Sigmoid colon (tissue), 7 donors: ENCODE results near the gene CRACR2B. TPM values are rescaled to one million over a fixed set of nuclear protein-coding genes. Genes with fewer than 3 reads are reported as not detected.

ENCODE experiments used
- DNase-seq: peaks from one replicate; pipeline ENCODE4 v3.0.0-alpha.2; 2019
- H3K27ac ChIP-seq, 4 donors: fragments of 200-600 bp; sonication (generic); one replicate each; pipeline ENCODE4 v1.5.1; 2016 to 2019; ENCODE audit warnings: mild to moderate bottlenecking in 1 of 4
- H3K27me3 ChIP-seq, 3 donors: fragments of 200-600 bp; sonication (generic); one replicate each; pipeline ENCODE4 v1.5.1; 2019; ENCODE audit warnings: mild to moderate bottlenecking in 1 of 3
- H3K36me3 ChIP-seq, 4 donors: fragments of 200-600 bp; sonication (generic); one replicate each; pipeline ENCODE4 v1.5.1; 2016 to 2019
- H3K4me1 ChIP-seq, 4 donors: fragments of 200-600 bp; sonication (generic); one replicate each; pipeline ENCODE4 v1.5.1; 2017 to 2019
- H3K4me3 ChIP-seq, 4 donors: fragments of 200-600 bp; sonication (generic); one replicate each; pipeline ENCODE4 v1.5.1; 2017 to 2019; ENCODE audit warnings: mild to moderate bottlenecking in 2 of 4, moderate library complexity in 1 of 4
- H3K9me3 ChIP-seq, 4 donors: fragments of 200-600 bp in 3 of 4; sonication (generic) in 3 of 4; one replicate each; pipeline versions ENCODE4 v1.5.1 to v1.6.1; 2013 to 2019
- EP300 ChIP-seq, 4 donors: sonication (generic); formaldehyde crosslinking; IDR thresholded peaks; one replicate each; pipeline ENCODE4 v1.6.1; 2017; ENCODE audit warnings: antibody characterized with exemption in 4 of 4
- POLR2A ChIP-seq, 2 donors: fragments of 450-650 bp; IDR thresholded peaks; one replicate each; pipeline ENCODE4 v1.6.1; 2016; ENCODE audit warnings: antibody characterized with exemption in 2 of 2, mild to moderate bottlenecking in 2 of 2, moderate library complexity in 2 of 2
- POLR2AphosphoS5 ChIP-seq, 4 donors: sonication (generic); formaldehyde crosslinking; IDR thresholded peaks; one replicate each; pipeline ENCODE4 v1.6.1; 2017; ENCODE audit warnings: antibody characterized with exemption in 4 of 4
- WGBS, 2 donors: extraction: QIAGEN DNeasy Blood & Tissue Kit; methylation state at CpG; one replicate each; pipeline ENCODE4 v1.1.7; 2013; 5-methylcytosine and 5-hydroxymethylcytosine counted together
- intact Hi-C: fragments of 100-400 bp; cut with DNase I; formaldehyde crosslinking; loops from one replicate; pipeline ENCODE4 v1.15.1; 2023
- polyA plus RNA-seq, 3 donors: library from polyadenylated mRNA; stranded (reverse); fragments of 200-250 nt; gene quantifications; one replicate each; pipeline ENCODE4 v1.2.3, GENCODE V29; 2013
- total RNA-seq, 4 donors: library from RNA; depleted of rRNA; stranded (reverse); fragments of >200 nt; gene quantifications; one replicate each; pipeline ENCODE4 v1.1.0, GENCODE V29; 2016
- TF ChIP-seq, protein P1 (sequence below), 4 experiments: fragments of 450-650 bp in 3 of 4; fragments of 200-600 bp in 1 of 4; IDR thresholded peaks; one replicate each; pipeline ENCODE4 v1.5.1; 2016 to 2019; ENCODE audit warnings: antibody characterized with exemption in 4 of 4, mild to moderate bottlenecking in 3 of 4, moderate library complexity in 2 of 4
- donor health status: healthy with polysubstance abuse.
- donor health status: Bipolar disorder and iron deficiency.
- donor health status: healthy.

CRACR2B gene
- total and polyA plus RNA-seq, 7 donors: 1.5 to 149 (median 9.5) TPM

- intact Hi-C loops: no loop called here
- 16 to 74% methylated on average over 12 of the region's 12 CpGs for WGBS, 2 donors
- TF ChIP-seq, protein P1, sequence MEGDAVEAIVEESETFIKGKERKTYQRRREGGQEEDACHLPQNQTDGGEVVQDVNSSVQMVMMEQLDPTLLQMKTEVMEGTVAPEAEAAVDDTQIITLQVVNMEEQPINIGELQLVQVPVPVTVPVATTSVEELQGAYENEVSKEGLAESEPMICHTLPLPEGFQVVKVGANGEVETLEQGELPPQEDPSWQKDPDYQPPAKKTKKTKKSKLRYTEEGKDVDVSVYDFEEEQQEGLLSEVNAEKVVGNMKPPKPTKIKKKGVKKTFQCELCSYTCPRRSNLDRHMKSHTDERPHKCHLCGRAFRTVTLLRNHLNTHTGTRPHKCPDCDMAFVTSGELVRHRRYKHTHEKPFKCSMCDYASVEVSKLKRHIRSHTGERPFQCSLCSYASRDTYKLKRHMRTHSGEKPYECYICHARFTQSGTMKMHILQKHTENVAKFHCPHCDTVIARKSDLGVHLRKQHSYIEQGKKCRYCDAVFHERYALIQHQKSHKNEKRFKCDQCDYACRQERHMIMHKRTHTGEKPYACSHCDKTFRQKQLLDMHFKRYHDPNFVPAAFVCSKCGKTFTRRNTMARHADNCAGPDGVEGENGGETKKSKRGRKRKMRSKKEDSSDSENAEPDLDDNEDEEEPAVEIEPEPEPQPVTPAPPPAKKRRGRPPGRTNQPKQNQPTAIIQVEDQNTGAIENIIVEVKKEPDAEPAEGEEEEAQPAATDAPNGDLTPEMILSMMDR (IDR thresholded peaks at IDR 0.05): no peak
- no peak for TF ChIP-seq POLR2A (IDR thresholded peaks at IDR 0.05)
- TF ChIP-seq POLR2AphosphoS5 (IDR thresholded peaks at IDR 0.05): no peak
- TF ChIP-seq EP300 (IDR thresholded peaks at IDR 0.05): no peak
- Histone ChIP-seq H3K27ac (peak overlapping the region in 1 of 4 donors; percentile 65), H3K4me3 (no peak overlapping the region), H3K27me3 (peaks cover 36 to 72% (median 67%) of the 10 kb centered on the region in 3 donors), H3K4me1 (peaks cover 0 to 59% (median 48%) of the 10 kb centered on the region in 4 donors), H3K9me3 (no peaks in the 10 kb centered on the region), H3K36me3 (peaks cover 22 to 41% (median 26%) of the 10 kb centered on the region in 4 donors)
- DNase-seq: no peak
Observed at GRCh38 chr11:825366-826226, 2.1 kb upstream of the CRACR2B start.

GRCh38 chr11:826227-826621 lies 1.5 kb upstream of the CRACR2B start:
- Histone ChIP-seq H3K27ac (peak overlapping the region in 2 of 4 donors; percentile 65 to 71), H3K4me3 (no peak overlapping the region), H3K9me3 (no peaks in the 10 kb centered on the region), H3K4me1 (peaks cover 0 to 59% (median 48%) of the 10 kb centered on the region in 4 donors), H3K27me3 (peaks cover 42 to 79% (median 74%) of the 10 kb centered on the region in 3 donors), H3K36me3 (peaks cover 22 to 41% (median 26%) of the 10 kb centered on the region in 4 donors)
- WGBS, 2 donors: 14 to 64% methylated on average over 9 of the region's 9 CpGs
- no peak for DNase-seq
- intact Hi-C loops: no loop called here
- TF ChIP-seq EP300 (IDR thresholded peaks at IDR 0.05) (no peak), POLR2A (IDR thresholded peaks at IDR 0.05) (no peak), POLR2AphosphoS5 (IDR thresholded peaks at IDR 0.05) (no peak)
- TF ChIP-seq, protein P1 (IDR thresholded peaks at IDR 0.05): no peak

DNA sequence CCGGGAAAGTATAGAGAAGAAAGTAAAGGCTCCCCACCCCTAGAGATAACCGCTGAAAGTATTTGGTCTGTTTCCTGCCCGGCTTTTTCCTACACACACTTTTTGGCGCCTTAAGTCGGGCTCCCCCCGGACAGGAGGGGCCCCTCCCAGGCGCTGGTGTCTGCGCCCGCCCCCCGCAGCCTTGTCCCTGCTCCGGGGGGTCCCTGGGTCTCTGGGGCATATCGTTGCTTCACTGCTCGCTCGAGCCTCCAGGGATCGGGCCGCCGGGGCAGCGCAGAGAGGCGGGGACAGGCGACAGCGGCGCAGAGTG lies 928 bp upstream of the CRACR2B start:
- no peak for TF ChIP-seq EP300 (IDR thresholded peaks at IDR 0.05)
- TF ChIP-seq POLR2AphosphoS5 (IDR thresholded peaks at IDR 0.05): no peak
- TF ChIP-seq POLR2A (IDR thresholded peaks at IDR 0.05): no peak
- TF ChIP-seq, protein P1 (IDR thresholded peaks at IDR 0.05): no peak
- Histone ChIP-seq H3K4me1 (peaks cover 0 to 59% (median 47%) of the 10 kb centered on the region in 4 donors), H3K27ac (peak overlapping the region in 3 of 4 donors; percentile 24 to 71 (median 65)), H3K4me3 (peak overlapping the region in 3 of 4 donors; percentile 31 to 40 (median 32)), H3K9me3 (no peaks in the 10 kb centered on the region), H3K27me3 (peaks cover 44 to 84% (median 79%) of the 10 kb centered on the region in 3 donors), H3K36me3 (peaks cover 22 to 40% (median 26%) of the 10 kb centered on the region in 4 donors)
- 0 to 1% methylated on average over 22 of the region's 22 CpGs for WGBS, 2 donors
- no peak for DNase-seq
- intact Hi-C loops: no loop called here

DNA sequence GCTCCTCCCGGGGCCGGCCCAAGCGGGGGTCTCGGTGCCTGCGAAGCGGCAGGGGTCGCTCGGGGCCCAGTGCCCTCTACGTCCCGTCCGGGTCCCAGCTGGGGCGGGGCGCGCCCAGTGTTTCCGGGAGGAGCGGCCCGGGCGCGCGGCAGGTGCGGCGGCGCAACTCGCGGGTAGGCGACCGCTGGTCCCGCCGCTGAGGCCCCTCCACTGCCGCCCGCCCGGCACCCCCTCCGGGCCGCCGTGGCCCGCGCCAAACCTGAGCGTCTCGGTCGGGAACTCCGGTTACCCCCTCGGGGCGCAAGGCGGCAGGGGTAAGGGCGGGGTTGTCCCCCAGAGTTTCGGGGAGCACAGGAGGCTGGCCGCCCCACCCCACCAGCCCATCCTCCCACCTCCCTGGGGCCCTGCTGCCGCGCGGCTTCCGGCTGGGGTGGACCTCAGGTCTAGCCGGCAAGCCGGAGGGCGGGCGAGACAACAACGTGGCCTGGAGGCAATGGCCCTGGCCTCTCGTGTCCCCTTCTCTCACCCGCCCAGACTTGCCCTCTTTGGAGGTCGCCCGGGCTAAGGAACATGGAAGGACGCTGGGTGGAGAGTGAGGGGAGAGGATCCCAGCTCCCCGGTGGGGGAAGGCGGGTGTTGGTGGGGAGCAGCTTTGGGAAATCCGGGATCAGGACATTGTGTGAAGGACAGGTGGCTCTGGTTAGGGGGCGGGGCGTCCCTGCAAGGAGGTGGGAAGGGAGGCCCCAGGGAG lies 398 bp upstream of the CRACR2B start:
- peaks cover 0 to 59% (median 44%) of the 10 kb centered on the region in 4 donors for H3K4me1 ChIP-seq

More for the DNA sequence above, 398 bp upstream of the CRACR2B start:
- Histone ChIP-seq H3K27me3 (peaks cover 44 to 90% (median 82%) of the 10 kb centered on the region in 3 donors), H3K9me3 (no peaks in the 10 kb centered on the region), H3K4me3 (peak overlapping the region in 3 of 4 donors; percentile 31 to 40 (median 32)), H3K36me3 (peaks cover 22 to 35% (median 26%) of the 10 kb centered on the region in 4 donors), H3K27ac (peak overlapping the region; percentile 24 to 71 (median 50))
- no peak for TF ChIP-seq POLR2A (IDR thresholded peaks at IDR 0.05)
- TF ChIP-seq EP300 (IDR thresholded peaks at IDR 0.05): no peak
- intact Hi-C loops: no loop called here
- WGBS, 2 donors: 1 to 6% methylated on average over 66 of the region's 66 CpGs
- no peak for DNase-seq
